Stimulated activated naive CD8-positive, alpha-beta T cell treated with anti-CD3 and anti-CD28 coated beads, Interleukin-15, Interleukin-2, amounts not matched to agents 100 ng/mL and 50 ng/mL, for 24 hours (primary cell): ENCODE data around the gene NCAM2.

Experiments used
- H3K27ac Mint-ChIP-seq: one replicate; pipeline ENCODE4 v1.8.0; 2021; ENCODE audit warnings: mild to moderate bottlenecking, mixed read lengths
- H3K27me3 Mint-ChIP-seq: one replicate; pipeline ENCODE4 v1.8.0; 2021; ENCODE audit warnings: mixed read lengths
- H3K36me3 Mint-ChIP-seq: one replicate; pipeline ENCODE4 v1.8.0; 2021; ENCODE audit warnings: low read depth, mixed read lengths
- H3K4me1 Mint-ChIP-seq: one replicate; pipeline ENCODE4 v1.8.0; 2021; ENCODE audit warnings: low read depth, mixed read lengths
- H3K4me3 Mint-ChIP-seq: one replicate; pipeline ENCODE4 v1.8.0; 2021; ENCODE audit warnings: mild to moderate bottlenecking, mixed read lengths
- H3K9me3 Mint-ChIP-seq: one replicate; pipeline ENCODE4 v1.8.0; 2021; ENCODE audit warnings: mixed read lengths

NCAM2 gene

GRCh38 chr21:21232320-21232719, 234.1 kb downstream of the NCAM2 start:
- H3K27me3 Mint-ChIP-seq: no peaks in the 10 kb centered on the region
- H3K36me3 Mint-ChIP-seq: no peaks in the 10 kb centered on the region
- H3K4me3 Mint-ChIP-seq: no peak overlapping the region
- no peaks in the 10 kb centered on the region for H3K4me1 Mint-ChIP-seq
- H3K27ac Mint-ChIP-seq: no peak overlapping the region
- no peaks in the 10 kb centered on the region for H3K9me3 Mint-ChIP-seq

- Mint-ChIP-seq H3K27me3 (no peaks in the 10 kb centered on the region), H3K36me3 (no peaks in the 10 kb centered on the region), H3K4me3 (no peak overlapping the region), H3K4me1 (no peaks in the 10 kb centered on the region), H3K9me3 (no peaks in the 10 kb centered on the region), H3K27ac (no peak overlapping the region)
Observed at GRCh38 chr21:21233051-21233450, 234.8 kb downstream of the NCAM2 start.

DNA sequence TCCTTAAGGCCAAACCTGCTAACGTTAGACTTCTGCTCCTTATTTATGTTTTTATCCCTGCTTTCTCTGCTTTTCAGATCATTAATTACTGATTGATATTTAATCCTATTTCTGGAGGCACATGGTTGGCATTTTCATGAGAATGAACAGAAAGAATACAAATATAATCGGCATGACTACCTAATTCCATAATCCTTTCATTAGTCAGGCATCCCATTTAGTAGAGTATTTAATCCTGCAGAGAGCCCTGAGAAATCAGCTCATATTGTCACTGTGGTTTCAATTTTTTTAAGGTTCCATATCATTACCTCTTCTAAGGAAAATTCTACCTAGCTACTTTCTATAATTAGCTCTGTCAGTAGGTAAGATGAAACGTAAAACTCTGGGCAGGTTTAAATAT, 238.8 kb downstream of the NCAM2 start:
- no peaks in the 10 kb centered on the region for H3K36me3 Mint-ChIP-seq
- no peak overlapping the region for H3K4me3 Mint-ChIP-seq
- H3K9me3 Mint-ChIP-seq: no peaks in the 10 kb centered on the region
- no peaks in the 10 kb centered on the region for H3K27me3 Mint-ChIP-seq
- no peak overlapping the region for H3K27ac Mint-ChIP-seq
- no peaks in the 10 kb centered on the region for H3K4me1 Mint-ChIP-seq

DNA sequence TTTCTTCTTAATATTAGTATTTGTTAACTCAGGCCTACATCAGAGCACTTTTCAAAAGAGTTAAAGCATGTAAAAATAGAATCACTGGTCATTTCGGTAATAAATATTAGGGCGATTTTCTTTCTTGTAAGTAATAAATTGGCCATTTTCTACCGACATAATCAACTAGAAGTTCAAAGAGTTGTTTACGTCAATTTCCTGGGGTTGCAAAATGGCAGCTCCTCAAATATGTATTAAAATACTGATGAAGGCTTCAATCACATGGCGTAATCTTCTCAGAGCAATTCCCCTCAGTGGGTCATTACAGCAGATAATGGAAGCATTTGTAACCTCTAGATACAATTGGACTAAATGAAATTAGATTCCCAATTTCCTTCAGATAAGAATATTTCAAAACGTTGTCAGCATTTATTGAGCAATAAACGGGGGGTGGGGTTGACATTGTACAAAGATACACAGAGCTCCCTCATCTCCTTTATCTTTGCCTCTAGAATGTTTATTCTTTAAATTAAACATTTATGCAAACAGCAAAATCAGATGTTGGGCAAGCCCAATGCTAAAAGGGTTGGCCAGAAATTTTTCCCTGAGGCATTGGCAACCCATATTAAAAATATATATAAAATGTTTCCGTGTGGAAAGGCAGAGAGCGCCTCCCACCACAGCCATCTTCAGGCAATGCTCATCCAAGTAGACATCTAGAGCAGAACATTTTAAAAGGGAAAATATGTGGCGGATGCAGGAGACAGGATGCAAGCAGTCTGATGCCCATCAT, 240.6 kb downstream of the NCAM2 start:
- Mint-ChIP-seq H3K4me3 (no peak overlapping the region), H3K27ac (no peak overlapping the region), H3K27me3 (no peaks in the 10 kb centered on the region), H3K36me3 (no peaks in the 10 kb centered on the region), H3K4me1 (no peaks in the 10 kb centered on the region), H3K9me3 (no peaks in the 10 kb centered on the region)

GRCh38 chr21:21241391-21241790, 243.2 kb downstream of the NCAM2 start:
- Mint-ChIP-seq H3K27me3 (no peaks in the 10 kb centered on the region), H3K4me1 (no peaks in the 10 kb centered on the region)

GRCh38 chr21:21246007-21246406, 247.8 kb downstream of the NCAM2 start:
- Mint-ChIP-seq H3K27ac (no peak overlapping the region), H3K27me3 (no peaks in the 10 kb centered on the region), H3K4me3 (no peak overlapping the region), H3K4me1 (no peaks in the 10 kb centered on the region), H3K9me3 (peaks cover 10% of the 10 kb centered on the region), H3K36me3 (no peaks in the 10 kb centered on the region)

More at GRCh38 chr21:21241391-21241790, 243.2 kb downstream of the NCAM2 start:
- H3K4me3 Mint-ChIP-seq: no peak overlapping the region
- no peak overlapping the region for H3K27ac Mint-ChIP-seq
- H3K36me3 Mint-ChIP-seq: no peaks in the 10 kb centered on the region
- H3K9me3 Mint-ChIP-seq: peaks cover 10% of the 10 kb centered on the region

GRCh38 chr21:21247424-21247823, 249.2 kb downstream of the NCAM2 start:
- peaks cover 10% of the 10 kb centered on the region for H3K9me3 Mint-ChIP-seq
- no peak overlapping the region for H3K4me3 Mint-ChIP-seq
- no peaks in the 10 kb centered on the region for H3K27me3 Mint-ChIP-seq
- no peaks in the 10 kb centered on the region for H3K36me3 Mint-ChIP-seq
- H3K27ac Mint-ChIP-seq: no peak overlapping the region
- no peaks in the 10 kb centered on the region for H3K4me1 Mint-ChIP-seq

- H3K36me3 Mint-ChIP-seq: no peaks in the 10 kb centered on the region
- H3K9me3 Mint-ChIP-seq: no peaks in the 10 kb centered on the region
- no peak overlapping the region for H3K4me3 Mint-ChIP-seq
- no peaks in the 10 kb centered on the region for H3K27me3 Mint-ChIP-seq
- H3K27ac Mint-ChIP-seq: no peak overlapping the region
- no peaks in the 10 kb centered on the region for H3K4me1 Mint-ChIP-seq
Observed at GRCh38 chr21:21262048-21262447, 263.8 kb downstream of the NCAM2 start.

DNA sequence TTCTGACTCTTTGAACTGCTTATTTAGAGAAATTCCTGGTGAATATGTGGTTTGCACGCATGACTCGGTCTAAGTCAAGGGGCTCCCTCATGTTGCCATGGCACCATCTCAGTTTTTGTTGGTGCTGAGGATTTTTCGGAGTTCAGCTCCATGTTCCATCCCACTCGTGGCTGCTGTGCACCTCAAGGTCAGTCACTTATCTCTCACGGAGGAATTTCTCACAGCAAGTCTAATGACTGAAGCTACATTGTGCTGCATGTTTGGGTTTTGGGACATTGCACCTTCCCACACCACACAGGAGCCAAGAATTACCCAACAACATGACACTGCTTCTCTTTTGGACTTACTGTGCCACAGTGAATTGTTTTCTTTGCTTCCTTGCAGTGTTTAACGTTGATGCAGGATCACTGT, 269.9 kb downstream of the NCAM2 start:
- Mint-ChIP-seq H3K27ac (no peak overlapping the region), H3K36me3 (no peaks in the 10 kb centered on the region), H3K4me1 (no peaks in the 10 kb centered on the region), H3K4me3 (no peak overlapping the region), H3K27me3 (no peaks in the 10 kb centered on the region), H3K9me3 (no peaks in the 10 kb centered on the region)

DNA sequence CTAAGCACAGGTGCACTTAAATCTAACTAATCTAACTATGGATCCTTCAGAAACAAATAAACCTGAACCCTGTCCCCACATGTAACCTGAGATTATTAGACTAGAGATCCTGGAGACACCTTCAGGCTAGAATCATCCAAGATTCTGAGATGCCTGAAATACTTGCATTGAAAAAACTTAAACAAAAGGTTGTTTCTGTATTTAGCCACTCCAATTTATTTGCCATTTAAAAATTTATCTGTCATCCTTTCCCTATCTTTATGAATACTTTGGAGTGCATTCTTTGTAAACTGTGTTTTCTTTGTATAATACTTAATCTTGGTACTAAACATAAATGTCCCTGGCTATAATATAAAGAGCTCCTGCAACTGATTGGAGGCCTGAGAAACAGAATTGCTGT, 270.7 kb downstream of the NCAM2 start:
- H3K4me1 Mint-ChIP-seq: no peaks in the 10 kb centered on the region
- H3K9me3 Mint-ChIP-seq: no peaks in the 10 kb centered on the region
- no peak overlapping the region for H3K4me3 Mint-ChIP-seq
- H3K27me3 Mint-ChIP-seq: no peaks in the 10 kb centered on the region
- H3K36me3 Mint-ChIP-seq: no peaks in the 10 kb centered on the region
- H3K27ac Mint-ChIP-seq: no peak overlapping the region

DNA sequence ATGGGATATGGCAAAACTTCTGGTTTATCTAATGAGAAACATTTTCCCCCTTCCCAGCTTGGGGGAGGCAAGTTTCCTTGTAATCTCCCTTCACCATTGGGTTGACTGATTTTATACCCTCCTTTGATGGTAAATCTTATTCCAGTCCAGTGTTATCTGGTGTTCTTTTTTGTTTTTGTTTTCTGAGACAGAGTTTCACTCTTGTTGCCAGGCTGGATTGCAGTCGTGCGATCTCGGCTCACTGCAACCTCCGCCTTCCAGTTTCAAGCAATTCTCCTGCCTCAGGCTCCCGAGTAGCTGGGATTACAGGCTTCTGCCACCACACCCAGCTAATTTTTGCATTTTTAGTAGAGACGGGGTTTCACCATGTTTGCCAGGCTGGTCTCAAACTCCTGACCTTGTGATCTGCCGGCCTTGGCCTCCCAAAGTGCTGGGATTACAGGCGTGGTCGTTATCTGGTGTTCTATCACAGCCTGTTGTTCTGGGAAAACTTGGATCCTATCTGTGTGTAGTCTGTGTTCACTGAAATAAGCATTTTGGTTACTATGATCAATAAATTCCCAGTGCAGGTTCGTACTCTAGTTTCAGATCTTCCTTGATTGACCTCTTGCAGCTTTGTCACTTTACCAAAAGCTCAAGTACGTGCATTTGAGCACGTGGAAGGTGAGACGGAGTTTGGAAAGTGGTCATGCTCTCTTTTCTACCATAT, 281.1 kb downstream of the NCAM2 start:
- H3K36me3 Mint-ChIP-seq: no peaks in the 10 kb centered on the region
- no peaks in the 10 kb centered on the region for H3K27me3 Mint-ChIP-seq
- H3K27ac Mint-ChIP-seq: no peak overlapping the region
- H3K4me3 Mint-ChIP-seq: no peak overlapping the region
- H3K4me1 Mint-ChIP-seq: no peaks in the 10 kb centered on the region
- H3K9me3 Mint-ChIP-seq: peaks cover 6% of the 10 kb centered on the region

- Mint-ChIP-seq H3K36me3 (no peaks in the 10 kb centered on the region), H3K9me3 (no peaks in the 10 kb centered on the region), H3K27me3 (no peaks in the 10 kb centered on the region), H3K4me1 (no peaks in the 10 kb centered on the region), H3K27ac (no peak overlapping the region), H3K4me3 (no peak overlapping the region)
Observed at GRCh38 chr21:21283810-21284209, 285.6 kb downstream of the NCAM2 start.

- H3K27ac Mint-ChIP-seq: no peak overlapping the region
- no peaks in the 10 kb centered on the region for H3K9me3 Mint-ChIP-seq
- no peaks in the 10 kb centered on the region for H3K4me1 Mint-ChIP-seq
- no peaks in the 10 kb centered on the region for H3K36me3 Mint-ChIP-seq
- H3K27me3 Mint-ChIP-seq: no peaks in the 10 kb centered on the region
- H3K4me3 Mint-ChIP-seq: no peak overlapping the region
Observed at GRCh38 chr21:21286170-21286798, 288.1 kb downstream of the NCAM2 start.

DNA sequence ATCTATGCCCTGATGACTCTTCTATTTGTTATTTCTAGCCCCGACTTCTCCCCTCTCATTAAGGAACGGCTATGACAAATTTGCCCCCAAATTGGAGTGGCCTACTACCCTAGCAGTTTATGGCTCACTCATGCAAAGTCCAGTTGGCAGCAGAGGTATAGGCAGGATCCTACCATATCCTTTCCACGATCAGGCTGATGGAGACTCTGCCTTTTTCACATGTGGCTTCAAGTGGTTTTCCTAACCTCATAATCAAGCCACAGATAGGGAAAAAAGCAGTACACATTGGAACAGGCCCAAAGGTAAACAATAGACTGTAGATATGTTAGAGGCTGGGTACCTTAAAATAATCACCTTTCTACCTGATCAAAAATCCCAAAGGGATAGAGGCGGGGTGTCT, 292.5 kb downstream of the NCAM2 start:
- Mint-ChIP-seq H3K36me3 (no peaks in the 10 kb centered on the region), H3K4me1 (no peaks in the 10 kb centered on the region), H3K4me3 (no peak overlapping the region), H3K27me3 (no peaks in the 10 kb centered on the region), H3K27ac (no peak overlapping the region), H3K9me3 (peaks cover 7% of the 10 kb centered on the region)

GRCh38 chr21:21291883-21292569, 293.8 kb downstream of the NCAM2 start:
- Mint-ChIP-seq H3K4me3 (no peak overlapping the region), H3K4me1 (no peaks in the 10 kb centered on the region), H3K27ac (no peak overlapping the region), H3K36me3 (no peaks in the 10 kb centered on the region), H3K27me3 (no peaks in the 10 kb centered on the region), H3K9me3 (peaks cover 7% of the 10 kb centered on the region)
